Mesothelial cell of epicardium (in vitro differentiated cells): ENCODE measurements around the gene SORBS2. TPM values are rescaled to one million over a fixed set of nuclear protein-coding genes. Genes with fewer than 3 reads are reported as not detected.

Source experiments
- DNase-seq, 2 experiments: peaks; one replicate each; pipeline ENCODE4 v3.0.0; 2021; ENCODE audit warnings: low spot score in 2 of 2; ENCODE audit not compliant: unreplicated experiment in 2 of 2
- H3K27ac Mint-ChIP-seq: 2 replicates; pipeline ENCODE4 v1.8.0; 2021; ENCODE audit warnings: mixed read lengths
- H3K27me3 Mint-ChIP-seq: 2 replicates; pipeline ENCODE4 v1.8.0; 2021; ENCODE audit warnings: low read depth, mixed read lengths
- H3K36me3 Mint-ChIP-seq: 2 replicates; pipeline ENCODE4 v1.8.0; 2021; ENCODE audit warnings: mixed read lengths
- H3K4me1 Mint-ChIP-seq: 2 replicates; pipeline ENCODE4 v1.8.0; 2021; ENCODE audit warnings: mixed read lengths
- H3K4me3 Mint-ChIP-seq: 2 replicates; pipeline ENCODE4 v1.8.0; 2021; ENCODE audit warnings: mild to moderate bottlenecking, moderate library complexity, mixed read lengths
- H3K9me3 Mint-ChIP-seq: 2 replicates; pipeline ENCODE4 v1.8.0; 2021; ENCODE audit warnings: mixed read lengths
- CTCF ChIP-seq: fragments of 200-600 bp; sonication (generic); IDR thresholded peaks from one replicate; pipeline ENCODE4 v1.5.0; 2021; ENCODE audit warnings: antibody characterized with exemption; ENCODE audit not compliant: unreplicated experiment
- total RNA-seq: library from RNA; stranded (reverse); gene quantifications from 3 replicates; pipeline ENCODE4 v1.2.1, GENCODE V29; 2021

The SORBS2 gene
- total RNA-seq, 1 donor from 2014 or later = 11.0 TPM

GRCh38 chr4:185741795-185742194 is 70.2 kb downstream of the SORBS2 start:
- Mint-ChIP-seq H3K4me3 (no peak overlapping the region), H3K9me3 (no peaks in the 10 kb centered on the region), H3K27ac (no peak overlapping the region), H3K36me3 (no peaks in the 10 kb centered on the region), H3K27me3 (peaks cover 16% of the 10 kb centered on the region), H3K4me1 (peaks cover 19% of the 10 kb centered on the region)
- no peak for TF ChIP-seq CTCF
- no peak for DNase-seq

GRCh38 chr4:185740471-185740873 is 71.5 kb downstream of the SORBS2 start:
- no peak overlapping the region for H3K4me3 Mint-ChIP-seq
- H3K27me3 Mint-ChIP-seq = peaks cover 16% of the 10 kb centered on the region
- TF ChIP-seq CTCF = no peak
- H3K9me3 Mint-ChIP-seq = no peaks in the 10 kb centered on the region
- no peak for DNase-seq
- H3K36me3 Mint-ChIP-seq = no peaks in the 10 kb centered on the region
- peaks cover 20% of the 10 kb centered on the region for H3K4me1 Mint-ChIP-seq
- H3K27ac Mint-ChIP-seq = no peak overlapping the region

- Mint-ChIP-seq H3K9me3 (no peaks in the 10 kb centered on the region), H3K27ac (no peak overlapping the region), H3K4me3 (no peak overlapping the region), H3K4me1 (peaks cover 24% of the 10 kb centered on the region), H3K36me3 (no peaks in the 10 kb centered on the region), H3K27me3 (peaks cover 7% of the 10 kb centered on the region)
- no peak for TF ChIP-seq CTCF
- DNase-seq = no peak
Measured at GRCh38 chr4:185738820-185739219, 73.2 kb downstream of the SORBS2 start.

GRCh38 chr4:185738038-185738552 is 73.9 kb downstream of the SORBS2 start:
- no peak overlapping the region for H3K4me3 Mint-ChIP-seq
- H3K36me3 Mint-ChIP-seq = no peaks in the 10 kb centered on the region
- peak overlapping the region; percentile 1 for H3K27ac Mint-ChIP-seq
- no peak for TF ChIP-seq CTCF
- H3K4me1 Mint-ChIP-seq = peaks cover 24% of the 10 kb centered on the region
- no peaks in the 10 kb centered on the region for H3K9me3 Mint-ChIP-seq
- DNase-seq = no peak
- H3K27me3 Mint-ChIP-seq = no peaks in the 10 kb centered on the region

- DNase-seq = no peak
- Mint-ChIP-seq H3K27me3 (no peaks in the 10 kb centered on the region), H3K4me1 (peaks cover 24% of the 10 kb centered on the region), H3K27ac (peak overlapping the region; percentile 1), H3K9me3 (no peaks in the 10 kb centered on the region), H3K36me3 (no peaks in the 10 kb centered on the region), H3K4me3 (no peak overlapping the region)
- TF ChIP-seq CTCF = no peak
Measured at GRCh38 chr4:185737489-185738037, 74.4 kb downstream of the SORBS2 start.
